Gastroesophageal sphincter (tissue), 4 donors: ENCODE results near the gene ITGA2. TPM values are rescaled to one million over a fixed set of nuclear protein-coding genes. Genes with fewer than 3 reads are reported as not detected.

Experiments
- ATAC-seq: fragments of 150-250 bp; one replicate; pipeline ENCODE4 v1.9.1; 2016; ENCODE audit warnings: mild to moderate bottlenecking, moderate library complexity
- H3K27ac ChIP-seq, 4 donors: fragments of 200-600 bp; sonication (generic) in 3 of 4; 1 replicate in 3 of 4; 2 replicates in 1 of 4; pipeline ENCODE4 v1.5.1; 2016 to 2019
- H3K27me3 ChIP-seq: fragments of 200-600 bp; sonication (generic); one replicate; pipeline ENCODE4 v1.5.1; 2019
- H3K36me3 ChIP-seq, 2 donors: fragments of 200-600 bp; sonication (generic); one replicate each; pipeline ENCODE4 v1.5.1; 2019; ENCODE audit warnings: control low read depth in 1 of 2
- H3K4me1 ChIP-seq, 3 donors: fragments of 200-600 bp; sonication (generic); 1 replicate in 2 of 3; 2 replicates in 1 of 3; pipeline ENCODE4 v1.5.1; 2016 to 2019; ENCODE audit warnings: control low read depth in 2 of 3
- H3K4me3 ChIP-seq, 2 donors: fragments of 200-600 bp; sonication (generic); one replicate each; pipeline ENCODE4 v1.5.1; 2019; ENCODE audit warnings: mild to moderate bottlenecking in 1 of 2, moderate library complexity in 1 of 2
- H3K9me3 ChIP-seq, 3 donors: fragments of 200-600 bp; sonication (generic); one replicate each; pipeline ENCODE4 v1.5.1; 2017 to 2019; ENCODE audit warnings: control low read depth in 2 of 3
- EP300 ChIP-seq: sonication (generic); formaldehyde crosslinking; IDR thresholded peaks from one replicate; pipeline ENCODE4 v1.6.1; 2017; ENCODE audit warnings: antibody characterized with exemption, mild to moderate bottlenecking
- POLR2A ChIP-seq, 2 donors: fragments of 450-650 bp; IDR thresholded peaks; one replicate each; pipeline ENCODE4 v1.6.1; 2017; ENCODE audit warnings: antibody characterized with exemption in 2 of 2, mild to moderate bottlenecking in 2 of 2, moderate library complexity in 1 of 2
- POLR2AphosphoS5 ChIP-seq: sonication (generic); formaldehyde crosslinking; IDR thresholded peaks from one replicate; pipeline ENCODE4 v1.6.1; 2017; ENCODE audit warnings: antibody characterized with exemption
- WGBS, 2 donors: methylation state at CpG; one replicate each; pipeline ENCODE4 v1.1.5; 2018; ENCODE audit warnings: low coverage in 1 of 2; 5-methylcytosine and 5-hydroxymethylcytosine counted together
- total RNA-seq, 4 donors: library from RNA; depleted of rRNA; stranded (reverse); fragments of >200 nt; gene quantifications; one replicate each; pipeline ENCODE4 v1.1.0, GENCODE V29; 2016
- TF ChIP-seq, protein P1 (sequence below), 4 experiments: fragments of 200-600 bp in 2 of 4; fragments of 450-650 bp in 2 of 4; sonication (generic) in 1 of 4; IDR thresholded peaks; one replicate each; pipeline ENCODE4 v1.5.1; 2017 to 2019; ENCODE audit warnings: antibody characterized with exemption in 4 of 4, mild to moderate bottlenecking in 2 of 4, moderate library complexity in 2 of 4

The ITGA2 gene
- total RNA-seq, 4 donors from 2014 or later: 1.5 to 14.6 (median 10.0) TPM

GRCh38 chr5:52947851-52948250 is 41.3 kb upstream of the ITGA2 start:
- H3K36me3 ChIP-seq: peaks cover 0 to 16% of the 10 kb centered on the region in 2 donors
- H3K9me3 ChIP-seq: no peaks in the 10 kb centered on the region
- H3K27me3 ChIP-seq: no peaks in the 10 kb centered on the region
- H3K4me3 ChIP-seq: no peak overlapping the region
- TF ChIP-seq POLR2AphosphoS5: no peak
- TF ChIP-seq EP300: no peak
- TF ChIP-seq POLR2A (IDR thresholded peaks at IDR 0.05): no peak
- TF ChIP-seq, protein P1, sequence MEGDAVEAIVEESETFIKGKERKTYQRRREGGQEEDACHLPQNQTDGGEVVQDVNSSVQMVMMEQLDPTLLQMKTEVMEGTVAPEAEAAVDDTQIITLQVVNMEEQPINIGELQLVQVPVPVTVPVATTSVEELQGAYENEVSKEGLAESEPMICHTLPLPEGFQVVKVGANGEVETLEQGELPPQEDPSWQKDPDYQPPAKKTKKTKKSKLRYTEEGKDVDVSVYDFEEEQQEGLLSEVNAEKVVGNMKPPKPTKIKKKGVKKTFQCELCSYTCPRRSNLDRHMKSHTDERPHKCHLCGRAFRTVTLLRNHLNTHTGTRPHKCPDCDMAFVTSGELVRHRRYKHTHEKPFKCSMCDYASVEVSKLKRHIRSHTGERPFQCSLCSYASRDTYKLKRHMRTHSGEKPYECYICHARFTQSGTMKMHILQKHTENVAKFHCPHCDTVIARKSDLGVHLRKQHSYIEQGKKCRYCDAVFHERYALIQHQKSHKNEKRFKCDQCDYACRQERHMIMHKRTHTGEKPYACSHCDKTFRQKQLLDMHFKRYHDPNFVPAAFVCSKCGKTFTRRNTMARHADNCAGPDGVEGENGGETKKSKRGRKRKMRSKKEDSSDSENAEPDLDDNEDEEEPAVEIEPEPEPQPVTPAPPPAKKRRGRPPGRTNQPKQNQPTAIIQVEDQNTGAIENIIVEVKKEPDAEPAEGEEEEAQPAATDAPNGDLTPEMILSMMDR (IDR thresholded peaks at IDR 0.05): no peak
- peaks cover 6 to 86% (median 36%) of the 10 kb centered on the region in 3 donors for H3K4me1 ChIP-seq
- ATAC-seq: no peak
- peak overlapping the region; percentile 72 to 78 (median 76) for H3K27ac ChIP-seq

DNA sequence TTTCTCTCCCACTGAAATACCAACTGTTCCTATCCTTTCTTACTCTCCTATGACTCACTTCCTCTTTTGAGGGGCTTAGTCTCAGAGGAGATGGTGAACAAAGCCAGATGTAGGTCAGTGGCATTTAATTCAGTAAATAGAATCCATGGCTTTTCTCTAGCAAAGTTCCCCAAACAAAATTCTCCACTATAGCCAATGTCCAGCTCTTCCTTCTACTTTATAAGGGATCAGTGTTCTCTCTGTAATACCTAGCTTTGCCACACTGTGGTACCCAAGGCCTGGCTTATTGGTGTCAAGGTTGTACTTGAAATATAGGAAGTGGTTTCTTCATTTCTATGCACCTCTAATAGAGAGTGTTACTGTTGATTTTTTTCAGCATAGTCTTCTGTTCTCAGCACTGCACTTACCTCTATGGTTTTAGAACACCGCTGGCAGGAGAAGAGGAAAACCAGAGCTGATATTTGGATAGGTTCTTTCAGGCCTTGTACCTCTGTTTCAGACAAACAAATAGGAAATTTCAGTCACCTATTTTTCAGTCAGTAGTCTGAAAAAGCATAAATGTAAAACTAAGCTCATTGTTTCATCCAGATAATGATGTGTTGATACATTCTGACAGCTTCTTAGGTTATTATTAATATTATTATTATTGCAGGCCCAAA is 40.6 kb upstream of the ITGA2 start:
- TF ChIP-seq, protein P1 (IDR thresholded peaks at IDR 0.05): peak; percentile 70 to 94 (median 84)
- no peak for TF ChIP-seq POLR2AphosphoS5
- Histone ChIP-seq H3K9me3 (no peaks in the 10 kb centered on the region), H3K4me3 (no peak overlapping the region), H3K36me3 (peaks cover 0 to 19% of the 10 kb centered on the region in 2 donors), H3K4me1 (peaks cover 6 to 82% (median 36%) of the 10 kb centered on the region in 3 donors), H3K27me3 (no peaks in the 10 kb centered on the region), H3K27ac (peak overlapping the region; percentile 72 to 78 (median 76))
- 31 to 67% methylated on average over 1 of the region's 1 CpG for WGBS, 2 donors
- ATAC-seq: peak; percentile 81

DNA sequence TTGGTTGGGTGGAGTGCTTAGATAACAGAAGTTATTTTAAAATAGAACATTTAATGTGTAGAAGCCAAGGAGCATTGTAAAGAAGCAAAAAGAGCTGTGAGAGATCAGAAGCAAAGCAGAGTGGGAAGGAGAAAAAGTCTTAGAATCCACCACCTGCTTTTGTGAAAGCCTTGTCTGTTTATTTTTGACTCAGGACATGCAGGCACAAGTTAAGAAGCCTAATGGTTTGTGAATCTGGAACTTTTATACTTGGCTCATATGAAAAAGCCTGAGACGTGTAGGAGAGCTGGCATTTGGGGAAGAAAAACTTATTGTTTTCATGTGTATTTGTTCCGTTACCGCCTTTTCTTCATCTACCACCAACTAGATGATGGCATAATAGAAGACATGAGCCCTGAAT is 38.5 kb upstream of the ITGA2 start:
- Histone ChIP-seq H3K4me3 (no peak overlapping the region), H3K9me3 (no peaks in the 10 kb centered on the region), H3K4me1 (peaks cover 6 to 61% (median 36%) of the 10 kb centered on the region in 3 donors), H3K27me3 (no peaks in the 10 kb centered on the region), H3K27ac (peak overlapping the region; percentile 72 to 78 (median 76)), H3K36me3 (peaks cover 3 to 20% of the 10 kb centered on the region in 2 donors)
- no peak for ATAC-seq
- WGBS, 2 donors: 46 to 58% methylated on average over 3 of the region's 3 CpGs
- TF ChIP-seq EP300 (no peak), POLR2AphosphoS5 (no peak), POLR2A (IDR thresholded peaks at IDR 0.05) (no peak)
- TF ChIP-seq, protein P1 (IDR thresholded peaks at IDR 0.05): no peak

GRCh38 chr5:52952483-52952882 is 36.7 kb upstream of the ITGA2 start:
- no peak overlapping the region for H3K4me3 ChIP-seq
- no peak for TF ChIP-seq EP300
- WGBS, 2 donors: 100% methylated on average over 1 of the region's 1 CpG
- no peak for ATAC-seq
- peak overlapping the region in 1 of 4 donors; percentile 22 for H3K27ac ChIP-seq
- H3K9me3 ChIP-seq: no peaks in the 10 kb centered on the region
- no peaks in the 10 kb centered on the region for H3K27me3 ChIP-seq
- H3K36me3 ChIP-seq: peaks cover 3 to 35% of the 10 kb centered on the region in 2 donors
- peaks cover 0 to 43% (median 31%) of the 10 kb centered on the region in 3 donors for H3K4me1 ChIP-seq

- TF ChIP-seq EP300 (no peak), POLR2A (IDR thresholded peaks at IDR 0.05) (no peak), POLR2AphosphoS5 (no peak)
- TF ChIP-seq, protein P1 (IDR thresholded peaks at IDR 0.05): no peak
- no peak for ATAC-seq
- Histone ChIP-seq H3K4me1 (peaks cover 0 to 7% (median 3%) of the 10 kb centered on the region in 3 donors), H3K27me3 (no peaks in the 10 kb centered on the region), H3K27ac (no peak overlapping the region), H3K36me3 (peaks cover 3 to 35% of the 10 kb centered on the region in 2 donors), H3K9me3 (no peaks in the 10 kb centered on the region), H3K4me3 (no peak overlapping the region)
- 93 to 97% methylated on average over 4 of the region's 4 CpGs for WGBS, 2 donors
Observed at GRCh38 chr5:52956014-52956413, 33.1 kb upstream of the ITGA2 start.
